Mesenchymal stem cell (in vitro differentiated cells and primary cell): ENCODE data around the gene AIFM1.

Source experiments
- DNase-seq: peaks from one replicate; pipeline ENCODE4 v3.0.0-alpha.2; 2013
- H2AFZ ChIP-seq: one replicate; pipeline ENCODE4 v1.6.1; 2013; ENCODE audit warnings: low read depth, mild to moderate bottlenecking, control low read depth, inconsistent platforms, low read length, moderate library complexity
- H2AK5ac ChIP-seq: 2 replicates; pipeline ENCODE4 v1.6.1; 2013; ENCODE audit warnings: low read length, moderate library complexity, mild to moderate bottlenecking, inconsistent platforms; ENCODE audit not compliant: severe bottlenecking
- H2BK120ac ChIP-seq: one replicate; pipeline ENCODE4 v1.6.1; 2013; ENCODE audit warnings: low read depth, mild to moderate bottlenecking, inconsistent platforms, low read length, moderate library complexity
- H2BK12ac ChIP-seq, 2 experiments: one replicate each; pipeline ENCODE4 v1.6.1; 2013; ENCODE audit warnings: inconsistent platforms in 2 of 2, low read length in 2 of 2, mild to moderate bottlenecking in 2 of 2, moderate library complexity in 2 of 2, control low read depth in 1 of 2
- H2BK15ac ChIP-seq: one replicate; pipeline ENCODE4 v1.6.1; 2013; ENCODE audit warnings: mild to moderate bottlenecking, low read depth, inconsistent platforms; ENCODE audit not compliant: poor library complexity, severe bottlenecking
- H2BK5ac ChIP-seq: 2 replicates; pipeline ENCODE4 v1.6.1; 2013; ENCODE audit warnings: low read depth, mild to moderate bottlenecking, low read length, control low read depth, inconsistent platforms; ENCODE audit not compliant: poor library complexity, severe bottlenecking
- H3K14ac ChIP-seq, 2 experiments: one replicate each; pipeline ENCODE4 v1.6.1; 2013; ENCODE audit warnings: inconsistent platforms in 2 of 2, low read length in 2 of 2, control low read depth in 1 of 2, mild to moderate bottlenecking in 1 of 2, moderate library complexity in 1 of 2
- H3K18ac ChIP-seq, 2 experiments: one replicate each; pipeline ENCODE4 v1.6.1; 2013; ENCODE audit warnings: inconsistent platforms in 2 of 2, low read length in 2 of 2, control low read depth in 1 of 2, low read depth in 1 of 2, mild to moderate bottlenecking in 1 of 2
- H3K23ac ChIP-seq, 2 experiments: one replicate each; pipeline ENCODE4 v1.6.1; 2013; ENCODE audit warnings: inconsistent platforms in 2 of 2, low read length in 2 of 2, mild to moderate bottlenecking in 2 of 2, moderate library complexity in 2 of 2, control low read depth in 1 of 2
- H3K27ac ChIP-seq: 2 replicates; pipeline ENCODE4 v1.5.1; 2013; ENCODE audit warnings: mild to moderate bottlenecking, moderate library complexity, low read length, control low read depth, inconsistent platforms; ENCODE audit not compliant: poor library complexity, severe bottlenecking
- H3K27me3 ChIP-seq, 2 experiments: 2 replicates each; pipeline versions ENCODE4 v1.6.1 to v1.7.0; 2013; ENCODE audit warnings: low read length in 2 of 2, mild to moderate bottlenecking in 2 of 2, moderate library complexity in 2 of 2, control low read depth in 1 of 2, inconsistent platforms in 1 of 2; ENCODE audit not compliant: control insufficient read depth in 1 of 2, insufficient read depth in 1 of 2
- H3K36me3 ChIP-seq, 2 experiments: 2 replicates each; pipeline versions ENCODE4 v1.6.1 to v1.7.0; 2013; ENCODE audit warnings: low read length in 2 of 2, control low read depth in 1 of 2, inconsistent platforms in 1 of 2, low read depth in 1 of 2, mild to moderate bottlenecking in 1 of 2; ENCODE audit not compliant: insufficient read depth in 2 of 2, control insufficient read depth in 1 of 2
- H3K4ac ChIP-seq, 2 experiments: one replicate each; pipeline ENCODE4 v1.6.1; 2013; ENCODE audit warnings: inconsistent platforms in 2 of 2, low read length in 2 of 2, mild to moderate bottlenecking in 2 of 2, moderate library complexity in 2 of 2, control low read depth in 1 of 2, low read depth in 1 of 2
- H3K4me1 ChIP-seq: 2 replicates; pipeline ENCODE4 v1.6.1; 2013; ENCODE audit warnings: low read depth, low read length, control low read depth; ENCODE audit not compliant: control insufficient read depth, insufficient read depth
- H3K4me2 ChIP-seq: 2 replicates; pipeline ENCODE4 v1.6.1; 2013; ENCODE audit warnings: low read length, mild to moderate bottlenecking, inconsistent platforms; ENCODE audit not compliant: poor library complexity, severe bottlenecking
- H3K4me3 ChIP-seq, 2 experiments: 2 replicates each; pipeline versions ENCODE4 v1.5.1 to v1.7.0; 2013; ENCODE audit warnings: low read length in 2 of 2, mild to moderate bottlenecking in 2 of 2, control low read depth in 1 of 2, low read depth in 1 of 2; ENCODE audit not compliant: insufficient read depth in 1 of 2
- H3K79me1 ChIP-seq: replicated peaks from 2 replicates; pipeline ENCODE4 v1.6.1; 2013; ENCODE audit warnings: mild to moderate bottlenecking, control low read depth, low read length, inconsistent platforms; ENCODE audit not compliant: poor library complexity, severe bottlenecking
- H3K9ac ChIP-seq: 2 replicates; pipeline ENCODE4 v1.7.0; 2013; ENCODE audit warnings: mild to moderate bottlenecking, low read length, moderate library complexity
- H3K9me3 ChIP-seq: 2 replicates; pipeline ENCODE4 v1.7.0; 2013; ENCODE audit warnings: mild to moderate bottlenecking, low read length; ENCODE audit not compliant: control insufficient read depth
- H4K8ac ChIP-seq: one replicate; pipeline ENCODE4 v1.6.1; 2013; ENCODE audit warnings: inconsistent platforms, mild to moderate bottlenecking, low read length, moderate library complexity
- H4K91ac ChIP-seq: one replicate; pipeline ENCODE4 v1.6.1; 2013; ENCODE audit warnings: mild to moderate bottlenecking, low read length, inconsistent platforms
- WGBS: methylation state at CpG from one replicate; pipeline ENCODE4 v1.1.7; 2013; ENCODE audit warnings: mixed read lengths; 5-methylcytosine and 5-hydroxymethylcytosine counted together

Gene AIFM1

GRCh38 chrX:130144509-130144908 is 21.1 kb downstream of the AIFM1 start:
- Histone ChIP-seq H3K4me2 (no peak overlapping the region), H2BK15ac (no peak overlapping the region), H3K23ac (no peak overlapping the region), H3K4ac (no peak overlapping the region), H4K8ac (no peak overlapping the region), H3K4me3 (no peak overlapping the region), H3K9ac (no peak overlapping the region), H3K27me3 (peaks cover 0 to 21% of the 10 kb centered on the region in 2 experiments), H3K9me3 (no peaks in the 10 kb centered on the region), H3K79me1 (no peaks in the 10 kb centered on the region), H3K4me1 (no peaks in the 10 kb centered on the region), H2BK120ac (no peak overlapping the region), H3K27ac (no peak overlapping the region), H3K18ac (no peak overlapping the region), H2AK5ac (no peak overlapping the region), H4K91ac (no peak overlapping the region), H3K36me3 (peaks cover 5 to 71% of the 10 kb centered on the region in 2 experiments), H2BK5ac (no peak overlapping the region), H3K14ac (no peak overlapping the region), H2BK12ac (no peak overlapping the region), H2AFZ (no peak overlapping the region)
- DNase-seq: no peak
- WGBS: 95% methylated on average over 2 of the region's 3 CpGs

- no peak overlapping the region for H2AFZ ChIP-seq
- no peak overlapping the region for H3K23ac ChIP-seq
- H4K91ac ChIP-seq: no peak overlapping the region
- no peak overlapping the region for H3K27ac ChIP-seq
- no peak overlapping the region for H3K4ac ChIP-seq
- H2BK5ac ChIP-seq: no peak overlapping the region
- no peak overlapping the region for H2BK12ac ChIP-seq
- H4K8ac ChIP-seq: no peak overlapping the region
- no peaks in the 10 kb centered on the region for H3K9me3 ChIP-seq
- H3K18ac ChIP-seq: no peak overlapping the region
- no peak overlapping the region for H3K4me3 ChIP-seq
- no peak overlapping the region for H3K4me2 ChIP-seq
- 61% methylated on average over 3 of the region's 3 CpGs for WGBS
- H3K4me1 ChIP-seq: peaks cover 1% of the 10 kb centered on the region
- no peak for DNase-seq
- peaks cover 0 to 10% of the 10 kb centered on the region in 2 experiments for H3K27me3 ChIP-seq
- no peak overlapping the region for H2BK15ac ChIP-seq
- H2AK5ac ChIP-seq: no peak overlapping the region
- H3K14ac ChIP-seq: no peak overlapping the region
- H3K36me3 ChIP-seq: peaks cover 6 to 61% of the 10 kb centered on the region in 2 experiments
- H3K9ac ChIP-seq: no peak overlapping the region
- H2BK120ac ChIP-seq: no peak overlapping the region
- no peaks in the 10 kb centered on the region for H3K79me1 ChIP-seq
Observed at GRCh38 chrX:130139474-130140201, 26.0 kb downstream of the AIFM1 start.

- Histone ChIP-seq H3K4me2 (no peak overlapping the region), H3K27me3 (peaks cover 0 to 10% of the 10 kb centered on the region in 2 experiments), H3K36me3 (peaks cover 6 to 58% of the 10 kb centered on the region in 2 experiments), H2BK15ac (no peak overlapping the region), H3K14ac (no peak overlapping the region), H2BK5ac (peak overlapping the region; percentile 44), H3K4me3 (no peak overlapping the region), H3K79me1 (no peaks in the 10 kb centered on the region), H3K23ac (no peak overlapping the region), H3K4me1 (peaks cover 1% of the 10 kb centered on the region), H2BK120ac (no peak overlapping the region), H4K8ac (no peak overlapping the region), H2AFZ (no peak overlapping the region), H3K9ac (no peak overlapping the region), H3K18ac (no peak overlapping the region), H3K27ac (no peak overlapping the region), H3K9me3 (no peaks in the 10 kb centered on the region), H2AK5ac (no peak overlapping the region), H2BK12ac (no peak overlapping the region), H3K4ac (no peak overlapping the region), H4K91ac (no peak overlapping the region)
- WGBS: 97% methylated on average over 8 of the region's 8 CpGs
- DNase-seq: no peak
Observed at GRCh38 chrX:130136961-130137360, 28.7 kb downstream of the AIFM1 start.

- H3K23ac ChIP-seq: no peak overlapping the region
Observed at GRCh38 chrX:130136496-130136895, 29.1 kb downstream of the AIFM1 start.

More at GRCh38 chrX:130136496-130136895, 29.1 kb downstream of the AIFM1 start:
- peaks cover 6 to 57% of the 10 kb centered on the region in 2 experiments for H3K36me3 ChIP-seq
- no peak for DNase-seq
- WGBS: 96% methylated on average over 3 of the region's 5 CpGs
- H3K9ac ChIP-seq: no peak overlapping the region
- peaks cover 0 to 7% of the 10 kb centered on the region in 2 experiments for H3K27me3 ChIP-seq
- peaks cover 1% of the 10 kb centered on the region for H3K4me1 ChIP-seq
- no peak overlapping the region for H2BK5ac ChIP-seq
- no peak overlapping the region for H2AFZ ChIP-seq
- no peak overlapping the region for H3K27ac ChIP-seq
- H4K8ac ChIP-seq: no peak overlapping the region
- no peaks in the 10 kb centered on the region for H3K79me1 ChIP-seq
- H2BK120ac ChIP-seq: no peak overlapping the region
- no peak overlapping the region for H3K4ac ChIP-seq
- H4K91ac ChIP-seq: no peak overlapping the region
- no peak overlapping the region for H2BK12ac ChIP-seq
- no peak overlapping the region for H2BK15ac ChIP-seq
- H3K4me3 ChIP-seq: no peak overlapping the region
- no peak overlapping the region for H3K4me2 ChIP-seq
- H3K14ac ChIP-seq: no peak overlapping the region
- no peak overlapping the region for H3K18ac ChIP-seq
- H3K9me3 ChIP-seq: no peaks in the 10 kb centered on the region
- no peak overlapping the region for H2AK5ac ChIP-seq
